Effector memory CD4-positive, alpha-beta T cell (primary cell): ENCODE data around the gene DPCD.

Experiments used
- DNase-seq, 3 donors: peaks; one replicate each; pipeline ENCODE4 v3.0.0-alpha.2; 2020
- H3K27ac ChIP-seq: 2 replicates; pipeline ENCODE4 v1.7.0; 2013; ENCODE audit warnings: mild to moderate bottlenecking, low read length, moderate library complexity; ENCODE audit not compliant: insufficient read depth, poor library complexity, severe bottlenecking
- H3K27me3 ChIP-seq: replicated peaks from 2 replicates; pipeline ENCODE4 v1.7.0; 2013; ENCODE audit warnings: mild to moderate bottlenecking, low read length; ENCODE audit not compliant: insufficient read depth, control insufficient read depth, poor library complexity, severe bottlenecking
- H3K36me3 ChIP-seq: 2 replicates; pipeline ENCODE4 v1.7.0; 2013; ENCODE audit warnings: mild to moderate bottlenecking, low read length, moderate library complexity; ENCODE audit not compliant: control insufficient read depth, insufficient read depth
- H3K4me1 ChIP-seq: 2 replicates; pipeline ENCODE4 v1.7.0; 2013; ENCODE audit warnings: low read length, mild to moderate bottlenecking; ENCODE audit not compliant: control insufficient read depth, insufficient read depth, poor library complexity, severe bottlenecking
- H3K4me3 ChIP-seq: 2 replicates; pipeline ENCODE4 v1.7.0; 2013; ENCODE audit warnings: low read length, low read depth, mild to moderate bottlenecking; ENCODE audit not compliant: insufficient read depth, poor library complexity, severe bottlenecking
- H3K9me3 ChIP-seq: 2 replicates; pipeline ENCODE4 v1.7.0; 2013; ENCODE audit warnings: mild to moderate bottlenecking, low read length, moderate library complexity; ENCODE audit not compliant: control insufficient read depth

Gene DPCD

DNA sequence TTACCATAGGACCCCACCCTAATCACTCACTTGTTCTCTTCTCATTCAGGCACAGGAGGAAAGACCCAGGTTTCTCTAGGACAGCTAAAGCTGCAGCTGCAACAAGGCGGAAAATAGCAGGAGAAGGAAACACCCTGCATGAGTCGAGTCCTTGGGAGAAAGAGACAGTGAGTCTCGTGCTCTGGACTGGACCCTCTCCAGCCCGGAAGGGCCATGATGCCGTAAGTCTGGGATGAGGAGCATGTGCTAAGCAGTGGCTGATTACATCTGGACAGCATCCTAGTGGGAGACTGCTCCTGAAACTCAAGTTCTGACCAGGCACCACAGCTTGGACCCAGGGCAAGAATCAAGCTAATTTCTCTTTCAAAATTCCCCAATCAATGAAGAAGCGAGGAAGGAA, 67.4 kb downstream of the DPCD start:
- H3K4me3 ChIP-seq = no peak overlapping the region

DNA sequence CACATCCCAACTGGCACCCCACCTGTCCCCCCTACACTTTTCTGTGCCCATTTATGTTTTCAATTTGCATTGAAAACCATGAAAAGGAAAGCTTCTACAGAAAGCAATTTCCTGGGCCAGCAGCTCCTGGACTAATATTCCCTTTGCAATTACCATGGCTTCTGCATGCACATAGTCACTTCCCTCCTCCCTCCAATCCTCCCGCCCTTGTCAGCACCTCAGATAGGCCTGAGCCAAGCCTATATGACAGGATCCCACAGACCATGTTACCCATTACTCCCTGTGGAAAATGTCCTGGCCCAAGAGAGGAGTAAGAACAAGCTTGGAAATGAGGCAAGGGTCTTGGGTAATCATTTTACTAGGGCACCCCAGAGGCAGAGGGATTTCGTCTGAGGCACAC, 68.8 kb downstream of the DPCD start:
- H3K27ac ChIP-seq = no peak overlapping the region
- H3K4me3 ChIP-seq = no peak overlapping the region
- no peaks in the 10 kb centered on the region for H3K9me3 ChIP-seq
- H3K36me3 ChIP-seq = peaks cover 61% of the 10 kb centered on the region
- H3K4me1 ChIP-seq = no peaks in the 10 kb centered on the region
- no peaks in the 10 kb centered on the region for H3K27me3 ChIP-seq
- DNase-seq = no peak

More for the DNA sequence above, 67.4 kb downstream of the DPCD start:
- Histone ChIP-seq H3K36me3 (peaks cover 61% of the 10 kb centered on the region), H3K27ac (no peak overlapping the region), H3K9me3 (no peaks in the 10 kb centered on the region), H3K4me1 (no peaks in the 10 kb centered on the region), H3K27me3 (no peaks in the 10 kb centered on the region)
- no peak for DNase-seq

DNA sequence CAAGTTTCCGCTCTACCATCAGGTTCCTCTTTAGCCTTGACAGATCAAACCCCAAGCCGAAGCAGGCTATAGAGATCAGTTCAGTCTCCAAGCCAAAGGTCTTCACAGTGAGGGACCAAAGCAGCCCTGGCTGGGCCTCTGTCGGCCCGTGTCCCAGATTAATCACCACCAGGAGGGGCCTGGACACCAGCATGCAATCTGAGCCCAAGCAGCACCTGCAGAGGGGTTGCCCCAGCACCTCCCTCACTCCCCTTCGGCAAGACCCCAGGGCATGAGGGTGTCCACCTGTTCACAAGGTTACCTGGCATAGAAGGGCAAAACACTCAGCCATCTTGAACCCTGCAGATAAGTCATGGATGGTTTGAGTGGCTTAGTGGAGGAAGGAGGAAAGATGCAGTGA, 70.9 kb downstream of the DPCD start:
- Histone ChIP-seq H3K36me3 (peaks cover 63% of the 10 kb centered on the region), H3K27ac (no peak overlapping the region)

More for the DNA sequence above, 70.9 kb downstream of the DPCD start:
- H3K4me3 ChIP-seq = no peak overlapping the region
- no peak for DNase-seq
- no peaks in the 10 kb centered on the region for H3K27me3 ChIP-seq
- no peaks in the 10 kb centered on the region for H3K9me3 ChIP-seq
- no peaks in the 10 kb centered on the region for H3K4me1 ChIP-seq
